Ovary (tissue), 3 donors: Measurements from ENCODE around the gene IL12A.

Experiments used
- EP300 ChIP-seq: sonication (generic); formaldehyde crosslinking; IDR thresholded peaks from one replicate; pipeline ENCODE4 v1.6.1; 2017; ENCODE audit warnings: antibody characterized with exemption
- POLR2A ChIP-seq: fragments of 450-650 bp; IDR thresholded peaks from one replicate; pipeline ENCODE4 v1.6.1; 2017; ENCODE audit warnings: antibody characterized with exemption, mild to moderate bottlenecking, moderate library complexity
- TF ChIP-seq, protein P1 (sequence below), 3 donors: fragments of 450-650 bp in 2 of 3; fragments of 200-600 bp in 1 of 3; IDR thresholded peaks; one replicate each; pipeline versions ENCODE4 v1.5.1 to v1.8.0; 2016 to 2022; ENCODE audit warnings: antibody characterized with exemption in 3 of 3, mild to moderate bottlenecking in 1 of 3
- donor health status: DM: no; HTN: no; CAD: no.

DNA sequence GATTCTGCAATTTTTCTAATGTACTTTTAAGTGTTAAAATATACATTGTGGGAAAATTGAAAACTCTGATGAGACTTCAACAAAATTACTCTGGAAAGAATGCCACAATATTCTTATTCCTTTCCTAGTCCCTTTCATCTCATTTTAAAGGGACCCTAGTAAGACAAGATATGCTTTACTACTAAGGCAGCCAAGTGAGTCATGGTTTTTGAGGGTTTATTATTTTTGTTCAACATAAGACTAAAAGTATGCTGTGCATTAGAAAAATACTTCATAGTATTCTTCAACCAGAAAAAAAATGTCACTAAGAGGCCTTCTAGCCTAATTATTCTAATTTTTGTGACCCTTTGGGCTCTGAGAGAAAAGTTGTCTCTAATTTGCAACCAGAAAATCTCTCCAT is 7.4 kb downstream of the IL12A start:
- TF ChIP-seq, protein P1, sequence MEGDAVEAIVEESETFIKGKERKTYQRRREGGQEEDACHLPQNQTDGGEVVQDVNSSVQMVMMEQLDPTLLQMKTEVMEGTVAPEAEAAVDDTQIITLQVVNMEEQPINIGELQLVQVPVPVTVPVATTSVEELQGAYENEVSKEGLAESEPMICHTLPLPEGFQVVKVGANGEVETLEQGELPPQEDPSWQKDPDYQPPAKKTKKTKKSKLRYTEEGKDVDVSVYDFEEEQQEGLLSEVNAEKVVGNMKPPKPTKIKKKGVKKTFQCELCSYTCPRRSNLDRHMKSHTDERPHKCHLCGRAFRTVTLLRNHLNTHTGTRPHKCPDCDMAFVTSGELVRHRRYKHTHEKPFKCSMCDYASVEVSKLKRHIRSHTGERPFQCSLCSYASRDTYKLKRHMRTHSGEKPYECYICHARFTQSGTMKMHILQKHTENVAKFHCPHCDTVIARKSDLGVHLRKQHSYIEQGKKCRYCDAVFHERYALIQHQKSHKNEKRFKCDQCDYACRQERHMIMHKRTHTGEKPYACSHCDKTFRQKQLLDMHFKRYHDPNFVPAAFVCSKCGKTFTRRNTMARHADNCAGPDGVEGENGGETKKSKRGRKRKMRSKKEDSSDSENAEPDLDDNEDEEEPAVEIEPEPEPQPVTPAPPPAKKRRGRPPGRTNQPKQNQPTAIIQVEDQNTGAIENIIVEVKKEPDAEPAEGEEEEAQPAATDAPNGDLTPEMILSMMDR (IDR thresholded peaks at IDR 0.05), result no peak
- TF ChIP-seq EP300 (no peak), POLR2A (no peak)
